ENCODE results near the gene MCCC2. TPM values are rescaled to one million over a fixed set of nuclear protein-coding genes. Genes with fewer than 3 reads are reported as not detected.

The MCCC2 gene
- total and polyA plus RNA-seq, 2 of the 13 experiments (the other 11 are each of a cell fraction or from before 2014, with no cell fraction given), result 44.8 to 83.6 TPM

GRCh38 chr5:71586941-71587765, at the start of gene MCCC2 (continued):
- TF ChIP-seq SNAPC4 (CRISPR knock-in tag; IDR thresholded peaks at IDR 0.05) (peak; percentile 82), FUBP1 (CRISPR knock-in tag; IDR thresholded peaks at IDR 0.05; ENCODE audit: borderline replicate concordance) (no peak), IKZF4 (CRISPR knock-in tag; IDR thresholded peaks at IDR 0.05; ENCODE audit: borderline replicate concordance, low read depth, not compliant biosample characterization) (no peak), ZNF775 (CRISPR knock-in tag; IDR thresholded peaks at IDR 0.05; ENCODE audit: borderline replicate concordance) (peak; percentile 79; the same call in 1 of the 2 replicates), NFKBIZ (CRISPR knock-in tag; IDR thresholded peaks at IDR 0.05) (no peak), ZNF574 (CRISPR knock-in tag; IDR thresholded peaks at IDR 0.05) (peak; percentile 66), SRSF1 (optimal IDR thresholded peaks at IDR 0.05; ENCODE audit: low read depth, low read length) (peak; percentile 72), NR2F2 (IDR thresholded peaks at IDR 0.05; ENCODE audit: borderline replicate concordance, low read depth) (no peak; the same call in 1 of the 2 replicates), ELF3 (CRISPR knock-in tag; IDR thresholded peaks at IDR 0.05) (peak; percentile 58), ZBTB4 (CRISPR knock-in tag; IDR thresholded peaks at IDR 0.05; ENCODE audit: borderline replicate concordance) (no peak), ZFX (CRISPR knock-in tag; IDR thresholded peaks at IDR 0.05; ENCODE audit: low read depth) (peak; percentile 99), ZNF678 (CRISPR knock-in tag; IDR thresholded peaks at IDR 0.05) (peak; percentile 49; the same call in 1 of the 2 replicates), SMARCC2 (IDR thresholded peaks at IDR 0.05) (0 out of 2 replicates have a peak, but pooled peaks have one; percentile 11), ETV5 (CRISPR knock-in tag; IDR thresholded peaks at IDR 0.05; ENCODE audit: borderline replicate concordance) (peak; percentile 16)

Data from HepG2 (cell line).